ENCODE measurements around the gene TEX19. TPM values are rescaled to one million over a fixed set of nuclear protein-coding genes. Genes with fewer than 3 reads are reported as not detected.
"Not testable (repeated sequence)": the region's sequence is repeated elsewhere in the genome, so short reads cannot be mapped to it uniquely, and the experiment has no call there.

TEX19 gene
- total RNA-seq, 1 donor = not detected

DNA sequence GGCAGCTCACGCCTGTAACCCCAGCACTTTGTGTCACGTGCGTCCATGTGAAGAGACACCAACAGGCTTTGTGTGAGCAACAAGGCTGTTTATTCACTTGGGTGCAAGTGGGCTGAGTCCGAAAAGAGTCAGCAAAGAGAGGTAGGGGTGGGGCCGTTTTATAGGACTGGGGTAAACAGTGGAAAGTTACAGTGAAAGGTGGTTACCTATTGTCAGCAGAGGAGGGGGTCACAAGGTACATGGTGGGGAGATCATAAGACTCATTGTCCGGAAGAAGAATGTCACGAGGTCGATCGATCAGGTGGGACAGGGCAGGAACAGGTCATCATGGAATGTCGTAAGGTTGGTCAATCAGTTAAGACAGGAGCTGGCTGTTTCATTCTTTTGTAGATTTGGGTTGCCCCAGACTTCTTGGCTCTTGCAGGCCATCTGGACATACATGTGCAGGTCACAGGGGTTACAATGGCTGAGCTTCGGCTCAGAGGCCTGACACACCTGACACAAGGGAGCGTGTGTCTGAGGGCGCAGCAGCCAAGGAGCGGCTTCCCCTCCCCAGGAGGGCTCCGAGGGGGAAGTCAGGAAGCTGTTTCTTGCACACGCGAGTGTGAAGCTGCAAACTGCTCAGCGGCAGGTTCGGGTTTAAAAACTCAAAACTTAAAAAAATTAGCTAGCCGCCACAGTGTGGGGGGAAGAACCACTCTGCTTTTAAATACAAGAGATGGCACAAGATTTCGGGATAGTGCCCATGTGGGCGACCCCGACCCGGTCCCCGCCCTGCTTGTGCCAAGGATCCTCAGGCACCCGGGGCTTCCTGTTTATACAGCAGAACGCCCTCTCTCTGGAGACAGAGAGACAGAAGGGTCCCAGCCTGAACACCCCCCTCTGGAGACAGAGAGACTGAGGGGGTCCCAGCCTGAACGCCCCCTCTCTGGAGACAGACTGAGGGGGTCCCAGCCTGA is 12.4 kb upstream of the TEX19 start:
- H3K4me3 ChIP-seq (ENCODE audit: low read depth, low read length) = no peak overlapping the region
- DNase-seq (ENCODE audit: low read depth) = no peak
- TF ChIP-seq, protein P1, sequence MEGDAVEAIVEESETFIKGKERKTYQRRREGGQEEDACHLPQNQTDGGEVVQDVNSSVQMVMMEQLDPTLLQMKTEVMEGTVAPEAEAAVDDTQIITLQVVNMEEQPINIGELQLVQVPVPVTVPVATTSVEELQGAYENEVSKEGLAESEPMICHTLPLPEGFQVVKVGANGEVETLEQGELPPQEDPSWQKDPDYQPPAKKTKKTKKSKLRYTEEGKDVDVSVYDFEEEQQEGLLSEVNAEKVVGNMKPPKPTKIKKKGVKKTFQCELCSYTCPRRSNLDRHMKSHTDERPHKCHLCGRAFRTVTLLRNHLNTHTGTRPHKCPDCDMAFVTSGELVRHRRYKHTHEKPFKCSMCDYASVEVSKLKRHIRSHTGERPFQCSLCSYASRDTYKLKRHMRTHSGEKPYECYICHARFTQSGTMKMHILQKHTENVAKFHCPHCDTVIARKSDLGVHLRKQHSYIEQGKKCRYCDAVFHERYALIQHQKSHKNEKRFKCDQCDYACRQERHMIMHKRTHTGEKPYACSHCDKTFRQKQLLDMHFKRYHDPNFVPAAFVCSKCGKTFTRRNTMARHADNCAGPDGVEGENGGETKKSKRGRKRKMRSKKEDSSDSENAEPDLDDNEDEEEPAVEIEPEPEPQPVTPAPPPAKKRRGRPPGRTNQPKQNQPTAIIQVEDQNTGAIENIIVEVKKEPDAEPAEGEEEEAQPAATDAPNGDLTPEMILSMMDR (IDR thresholded peaks at IDR 0.05; ENCODE audit: insufficient read depth, low read depth, low read length) = no peak

DNA sequence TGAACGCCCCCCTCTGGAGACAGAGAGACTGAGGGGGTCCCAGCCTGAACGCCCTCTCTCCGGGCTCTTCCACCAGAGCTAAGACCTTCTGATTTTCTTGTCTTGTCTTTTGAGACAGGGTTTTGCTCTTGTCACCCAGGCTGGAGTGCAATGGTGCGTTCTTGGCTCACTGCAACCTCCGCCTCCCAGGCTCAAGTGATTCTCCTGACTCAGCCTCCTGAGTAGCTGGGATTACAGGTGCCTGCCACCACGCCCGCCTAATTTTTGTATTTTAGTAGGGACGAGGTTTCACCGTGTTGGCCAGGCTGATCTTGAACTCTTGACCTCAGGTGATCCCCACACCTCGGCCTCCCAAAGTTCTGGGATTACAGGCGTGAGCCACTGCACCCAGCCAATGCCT is 11.1 kb upstream of the TEX19 start:
- not testable (repeated sequence) for DNase-seq (ENCODE audit: low read depth); H3K4me3 ChIP-seq (ENCODE audit: low read depth, low read length)

DNA sequence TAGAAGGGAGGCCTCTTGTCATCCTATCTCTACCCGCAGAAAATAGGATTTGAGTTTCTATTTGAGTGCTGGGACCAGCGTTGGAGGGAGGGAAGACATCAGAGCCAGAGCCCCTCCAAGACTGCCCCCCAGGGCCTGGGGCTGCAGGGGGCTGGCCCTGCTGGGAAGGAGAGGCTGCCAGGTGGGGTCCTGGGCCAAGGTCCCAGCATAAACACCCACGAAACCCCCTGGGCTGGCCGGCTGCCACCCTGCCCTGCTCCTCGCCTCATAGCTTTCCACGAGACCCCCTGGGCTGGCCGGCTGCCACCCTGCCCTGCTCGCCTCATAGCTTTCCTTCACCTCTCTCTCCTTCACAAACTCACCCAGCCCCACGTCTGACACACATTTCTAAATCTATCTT is 10.6 kb upstream of the TEX19 start:
- no peak for DNase-seq (ENCODE audit: low read depth)
- H3K4me3 ChIP-seq (ENCODE audit: low read depth, low read length) = no peak overlapping the region
- TF ChIP-seq, protein P1 (IDR thresholded peaks at IDR 0.05; ENCODE audit: insufficient read depth, low read depth, low read length) = no peak

DNA sequence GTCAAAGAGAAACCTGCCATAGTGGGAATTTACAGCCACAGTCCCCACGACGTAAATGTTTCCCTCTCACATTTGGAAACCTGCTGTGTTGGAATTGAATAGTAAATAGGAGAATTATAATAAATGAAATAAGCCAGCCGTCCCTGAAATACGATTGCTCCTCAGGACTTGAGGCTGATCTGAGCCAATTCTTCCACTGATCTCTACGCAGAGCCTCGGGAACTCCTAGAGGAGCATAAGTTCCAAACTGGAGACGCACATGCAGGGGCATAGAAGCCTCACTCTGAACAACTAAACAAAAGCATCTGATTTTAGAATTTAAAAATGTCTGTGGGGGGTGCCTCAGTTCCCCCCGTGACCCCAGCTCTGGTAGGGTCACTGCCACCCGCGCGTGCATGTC is 10.2 kb upstream of the TEX19 start:
- TF ChIP-seq, protein P1 (IDR thresholded peaks at IDR 0.05; ENCODE audit: insufficient read depth, low read depth, low read length) = no peak
- no peak overlapping the region for H3K4me3 ChIP-seq (ENCODE audit: low read depth, low read length)
- DNase-seq (ENCODE audit: low read depth) = peak; percentile 43

DNA sequence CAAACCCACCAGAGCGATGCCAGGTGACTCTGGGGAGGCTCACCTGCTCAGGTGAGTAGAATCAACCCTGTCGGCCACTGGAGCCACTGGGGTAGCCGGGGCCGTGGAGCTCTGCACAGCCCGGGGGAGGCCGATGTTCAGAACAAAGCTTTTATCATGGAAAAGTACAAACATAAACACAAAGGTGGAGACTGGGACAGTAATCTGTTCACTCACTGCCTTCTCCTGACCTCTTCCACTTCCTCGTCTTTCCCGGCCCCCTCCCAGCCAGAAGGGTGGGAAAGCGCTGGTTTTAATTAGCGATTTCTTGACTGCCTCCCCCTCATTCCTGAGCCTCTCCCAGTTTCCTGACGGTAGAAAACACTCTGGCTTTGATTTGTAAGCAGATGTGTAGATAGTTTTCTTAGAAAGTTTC is 9.8 kb upstream of the TEX19 start:
- peak; percentile 92 for DNase-seq (ENCODE audit: low read depth)
- no peak overlapping the region for H3K4me3 ChIP-seq (ENCODE audit: low read depth, low read length)
- TF ChIP-seq, protein P1 (IDR thresholded peaks at IDR 0.05; ENCODE audit: insufficient read depth, low read depth, low read length) = no peak

DNA sequence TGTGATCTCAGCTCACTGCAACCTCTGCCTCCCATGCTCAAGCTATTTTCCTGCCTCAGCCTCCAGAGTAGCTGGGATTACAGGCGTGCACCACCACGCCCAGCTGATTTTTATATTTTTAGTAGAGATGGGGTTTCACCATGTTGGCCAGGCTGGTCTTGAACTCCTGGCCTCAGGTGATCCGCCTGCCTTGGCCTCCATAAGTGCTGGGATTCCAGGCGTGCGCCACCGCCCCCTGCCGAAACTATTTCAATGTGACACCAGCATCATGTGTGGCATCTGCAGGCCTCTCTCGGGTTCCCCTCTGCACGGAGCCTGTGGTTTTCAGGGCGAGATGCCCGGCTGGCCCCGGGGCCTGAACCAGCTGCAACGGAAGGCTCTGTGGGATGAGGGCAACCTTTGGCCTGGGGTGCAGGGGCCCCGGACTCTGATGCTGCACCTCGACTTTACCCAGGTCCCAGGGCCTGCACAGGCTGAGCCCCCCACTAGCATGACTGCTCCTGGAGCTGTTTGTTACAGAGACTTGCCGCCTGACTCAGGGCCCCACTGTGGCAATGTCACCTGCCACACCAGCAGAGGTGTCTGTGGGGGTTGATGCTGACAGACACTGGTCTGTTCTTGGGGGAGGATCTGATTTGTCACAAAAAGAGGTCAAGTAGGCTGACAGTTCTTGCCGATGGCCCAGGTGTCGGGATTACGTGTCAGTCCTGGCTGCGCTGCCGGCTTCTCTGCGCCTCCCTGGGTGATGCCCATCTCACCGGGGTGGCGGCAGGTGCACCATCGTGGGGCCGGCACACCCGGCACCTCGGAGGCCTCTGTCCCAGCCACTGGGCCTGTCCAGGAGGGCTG is 8.6 kb upstream of the TEX19 start:
- TF ChIP-seq, protein P1 (IDR thresholded peaks at IDR 0.05; ENCODE audit: insufficient read depth, low read depth, low read length) = no peak
- H3K4me3 ChIP-seq (ENCODE audit: low read depth, low read length) = no peak overlapping the region
- DNase-seq (ENCODE audit: low read depth) = no peak

DNA sequence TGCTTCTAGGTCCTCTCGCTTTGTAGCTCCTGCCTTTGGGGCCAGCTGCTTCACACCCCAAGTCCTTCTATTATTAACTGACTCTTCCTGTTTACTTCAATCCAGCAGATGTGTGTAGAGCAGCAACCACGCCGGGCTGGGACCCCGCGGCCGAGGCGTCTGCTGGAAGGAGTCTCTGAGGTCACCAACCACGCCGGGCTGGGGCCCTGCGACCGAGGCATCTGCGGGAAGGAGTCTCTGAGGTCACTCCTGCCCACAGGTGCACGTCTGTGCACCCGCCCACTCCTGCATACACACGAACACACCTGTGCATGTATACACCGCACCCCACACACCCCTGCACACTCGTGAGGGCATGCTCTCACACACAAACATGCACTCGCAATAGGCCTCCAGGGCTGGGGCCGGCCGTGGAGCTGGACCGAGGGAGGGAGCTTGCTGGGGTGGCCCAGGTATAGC is 7.8 kb upstream of the TEX19 start:
- DNase-seq (ENCODE audit: low read depth) = peak; percentile 19
- TF ChIP-seq, protein P1 (IDR thresholded peaks at IDR 0.05; ENCODE audit: insufficient read depth, low read depth, low read length) = no peak
- no peak overlapping the region for H3K4me3 ChIP-seq (ENCODE audit: low read depth, low read length)
